ENCODE data around the gene CPD.
A peak's percentile ranks its signal among the peaks of the same experiment; 100 is the strongest.
"Not testable (repeated sequence)": the region's sequence is repeated elsewhere in the genome, so short reads cannot be mapped to it uniquely, and the experiment has no call there.

CPD gene

DNA sequence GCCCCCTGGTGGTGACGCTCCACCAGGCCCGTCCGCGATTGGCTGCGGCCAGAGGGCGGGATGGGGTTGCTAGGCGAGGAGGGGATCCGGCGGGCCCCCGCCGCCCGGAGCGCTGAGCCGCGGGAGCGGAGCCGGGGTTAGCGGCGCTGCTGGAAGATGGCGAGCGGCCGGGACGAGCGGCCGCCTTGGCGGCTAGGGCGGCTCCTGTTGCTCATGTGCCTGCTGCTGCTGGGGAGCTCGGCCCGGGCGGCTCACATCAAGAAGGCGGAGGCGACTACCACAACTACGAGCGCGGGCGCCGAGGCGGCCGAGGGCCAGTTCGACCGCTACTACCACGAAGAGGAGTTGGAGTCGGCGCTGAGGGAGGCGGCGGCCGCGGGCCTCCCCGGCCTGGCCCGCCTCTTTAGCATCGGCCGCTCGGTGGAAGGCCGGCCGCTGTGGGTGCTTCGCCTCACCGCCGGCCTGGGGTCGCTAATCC lies at the start of gene CPD:
CPD (plus strand) TSS at position 103 of the 478 bp plus-strand sequence; CDS start at position 157, 54 bp downstream.
- DNase-seq: peak; percentile 91

DNA sequence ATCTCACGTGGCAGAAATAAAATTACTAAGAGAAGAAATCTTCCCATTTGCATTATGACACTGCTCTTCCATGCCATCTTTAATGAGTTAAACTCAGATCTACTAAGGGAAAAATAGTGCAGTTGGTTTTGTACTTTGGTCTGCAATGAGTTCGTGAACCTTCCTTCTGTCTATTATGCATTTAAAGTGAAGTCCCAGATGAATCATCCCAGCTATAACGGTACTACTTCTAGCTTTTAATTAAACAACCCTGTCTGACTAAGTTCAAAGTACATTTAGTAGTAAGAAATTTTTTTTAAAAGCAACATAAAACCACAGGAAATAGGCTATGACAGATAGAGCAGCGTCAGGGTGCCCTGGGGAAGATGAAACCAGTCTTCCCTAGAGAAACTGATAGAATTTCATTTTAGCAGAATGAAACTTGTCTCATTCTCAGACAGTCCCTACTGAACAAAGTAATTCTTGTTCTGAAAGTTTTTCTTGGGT lies 46.6 kb upstream of the CPD start:
- DNase-seq: no peak

DNA sequence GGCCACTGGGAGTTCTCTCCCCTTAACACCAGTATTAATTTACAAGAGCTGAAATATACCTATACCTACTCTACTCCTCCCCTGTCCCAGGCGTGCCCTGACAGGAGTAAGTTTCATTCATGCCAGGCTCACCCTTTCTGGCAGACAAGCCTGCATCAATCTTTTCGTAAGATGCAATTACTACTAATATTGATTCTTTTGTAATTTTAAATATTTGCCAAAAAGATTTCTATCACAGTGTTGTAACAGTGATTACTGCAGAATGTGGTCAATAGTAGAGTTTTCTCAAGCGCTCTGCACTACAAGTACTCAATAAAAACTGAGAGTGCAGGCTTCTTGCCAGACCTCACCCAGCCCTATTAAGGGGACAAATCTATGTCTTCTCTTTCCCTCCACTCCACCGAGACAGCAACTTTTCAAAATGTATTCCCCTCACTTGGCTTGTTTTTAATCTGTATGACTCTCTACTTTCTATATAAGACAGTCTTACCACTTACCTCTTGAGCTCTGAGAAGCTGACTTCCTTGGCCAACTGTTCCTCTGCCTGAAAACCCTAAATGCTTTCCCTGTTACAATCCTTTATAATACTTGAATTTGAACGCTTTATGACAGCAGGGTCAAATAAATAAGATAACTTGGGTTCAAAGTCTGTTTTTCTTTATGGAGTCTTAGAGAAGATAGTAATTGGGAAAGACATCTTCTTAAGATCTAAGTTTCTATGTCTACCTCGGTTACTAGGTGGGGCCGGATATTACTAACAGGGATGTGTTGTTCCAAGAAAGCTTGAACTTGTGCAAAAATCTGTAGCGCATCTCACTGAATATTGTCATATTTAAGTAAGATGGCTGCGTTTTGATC lies 45.0 kb upstream of the CPD start, which contains the start of gene TMIGD1:
TMIGD1 (minus strand) TSS at position 555 of the 858 bp plus-strand sequence. CDS start 1,924 bp downstream, outside the sequence.
- no peak for DNase-seq

DNA sequence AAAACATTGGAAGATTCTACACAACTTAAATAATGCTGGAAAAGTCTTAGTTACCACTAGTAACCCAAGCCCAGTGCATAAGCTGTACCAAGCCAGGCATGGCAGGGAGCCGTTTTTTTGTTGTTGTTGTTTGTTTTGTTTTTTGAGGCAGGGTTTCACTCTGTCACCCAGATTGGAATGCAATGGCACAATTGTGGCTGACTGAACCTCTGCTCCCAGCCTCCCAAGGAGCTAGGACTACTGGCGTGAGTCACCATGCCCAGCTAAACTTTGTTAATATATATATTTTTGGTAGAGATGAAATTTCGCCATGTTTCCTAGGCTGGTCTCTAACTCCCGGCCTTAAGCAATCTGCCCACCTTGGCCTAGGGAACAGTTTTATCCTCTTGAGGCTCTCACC lies 44.3 kb upstream of the CPD start:
- DNase-seq: no peak

DNA sequence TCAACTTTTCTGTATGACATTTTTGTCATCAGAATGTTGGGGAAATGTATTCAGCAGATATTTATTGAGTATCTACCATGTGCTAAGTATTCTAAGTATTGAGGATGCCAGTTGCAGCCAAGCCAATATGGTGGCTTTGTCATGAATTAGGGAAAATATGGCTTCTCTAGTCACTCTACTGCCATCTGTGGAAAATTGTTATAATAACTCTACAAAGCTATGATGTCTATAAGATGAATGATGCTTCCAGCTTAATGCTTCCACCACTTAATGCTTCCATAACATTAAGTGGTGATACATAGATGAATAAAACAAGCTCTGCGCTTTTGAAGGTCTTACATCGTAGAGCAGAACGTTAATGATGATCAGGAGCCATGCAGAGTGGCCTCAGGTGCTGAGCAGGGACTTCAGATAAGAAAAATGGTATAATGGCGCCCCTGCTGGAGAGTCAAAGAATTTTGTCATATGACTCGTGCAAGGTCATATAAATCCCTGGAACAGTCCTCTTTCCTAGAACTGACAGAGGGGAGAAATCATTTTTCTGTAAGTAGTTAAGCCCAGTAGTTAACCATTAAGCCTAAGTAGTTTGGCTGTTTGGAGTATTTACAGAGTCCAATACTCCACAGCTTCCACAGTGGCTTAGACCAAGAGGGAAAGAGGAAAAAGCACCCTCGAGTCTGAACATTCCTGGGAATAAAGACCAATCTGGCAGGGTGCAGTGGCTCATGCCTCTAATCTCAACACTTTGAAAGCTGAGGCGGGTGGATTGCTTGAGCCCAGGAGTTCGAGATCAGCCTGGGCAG lies 42.2 kb upstream of the CPD start:
- DNase-seq: peak; percentile 94

DNA sequence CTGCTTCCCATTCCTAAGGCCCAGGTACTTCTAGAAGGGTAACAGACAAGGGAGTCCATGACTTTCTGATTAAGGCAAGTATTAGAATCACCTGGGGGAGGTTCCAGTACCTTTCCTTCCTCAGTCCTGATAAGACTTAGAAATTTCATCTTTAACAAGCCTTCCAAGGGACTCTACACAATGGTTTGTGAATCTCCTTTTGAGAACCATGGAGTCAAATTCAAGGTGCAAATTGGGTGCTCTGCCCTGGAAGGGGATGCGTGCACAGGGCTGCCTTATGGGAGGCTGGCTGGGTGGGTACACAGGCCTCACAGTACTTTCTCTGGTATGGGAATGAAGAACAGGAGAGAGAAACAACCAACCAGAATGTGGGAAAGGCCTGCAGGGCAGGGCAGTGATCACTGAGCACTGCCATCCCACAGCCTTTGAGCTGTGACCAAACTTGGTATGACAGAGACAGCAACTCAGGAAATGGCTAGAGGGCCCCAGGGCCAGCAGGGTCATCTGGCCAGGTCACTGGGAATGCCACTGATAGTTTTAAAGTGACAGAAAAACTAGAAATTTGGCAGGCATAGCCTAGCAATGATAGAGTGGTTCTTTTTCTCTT lies 41.2 kb upstream of the CPD start:
- DNase-seq: no peak

DNA sequence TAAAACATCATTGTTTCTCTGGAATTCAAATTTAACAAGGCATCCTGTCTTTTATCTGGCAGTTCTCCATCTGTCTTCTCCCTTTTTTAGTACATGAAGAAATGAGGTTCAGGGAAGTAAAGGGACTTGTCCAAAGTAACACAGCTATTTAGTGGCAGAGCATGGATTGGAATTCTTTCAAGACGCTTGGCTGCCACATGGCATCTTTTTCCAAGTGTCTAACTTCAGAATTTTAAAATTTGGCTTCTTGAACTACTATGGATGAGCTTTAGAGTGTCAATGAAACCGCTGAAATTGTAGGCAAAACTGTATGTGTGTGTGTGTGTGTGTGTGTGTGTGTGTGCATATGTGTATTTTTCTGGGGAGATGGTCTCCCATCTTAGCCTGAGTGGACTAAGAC lies 39.6 kb upstream of the CPD start:
- DNase-seq: no peak

DNA sequence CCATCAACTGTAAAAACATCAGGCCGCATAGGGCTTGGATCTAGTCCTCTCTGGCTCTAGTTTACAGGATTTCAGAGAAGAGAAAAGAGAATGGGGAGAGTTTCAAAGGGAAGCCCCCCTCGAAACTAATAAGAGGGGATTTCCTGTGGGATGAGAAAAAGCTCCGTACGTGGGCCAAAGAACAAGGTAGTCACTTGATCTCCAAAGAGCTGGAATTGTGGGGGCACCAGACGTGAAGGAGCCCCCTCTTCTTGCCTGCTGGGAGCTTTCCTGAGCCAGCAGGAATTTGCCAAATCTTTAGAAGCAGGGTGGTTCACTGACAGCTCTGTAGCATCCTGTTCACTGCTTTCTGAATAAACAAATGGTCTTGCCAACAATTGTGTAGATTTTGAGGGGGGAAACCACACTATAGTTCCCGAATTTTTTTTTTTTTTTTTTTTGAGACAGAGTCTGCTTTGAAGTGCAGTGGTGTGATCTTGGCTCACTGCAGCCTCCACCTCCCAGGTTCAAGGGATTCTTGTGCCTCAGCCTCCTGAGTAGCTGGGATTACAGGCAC lies 37.8 kb upstream of the CPD start:
- DNase-seq: no peak

DNA sequence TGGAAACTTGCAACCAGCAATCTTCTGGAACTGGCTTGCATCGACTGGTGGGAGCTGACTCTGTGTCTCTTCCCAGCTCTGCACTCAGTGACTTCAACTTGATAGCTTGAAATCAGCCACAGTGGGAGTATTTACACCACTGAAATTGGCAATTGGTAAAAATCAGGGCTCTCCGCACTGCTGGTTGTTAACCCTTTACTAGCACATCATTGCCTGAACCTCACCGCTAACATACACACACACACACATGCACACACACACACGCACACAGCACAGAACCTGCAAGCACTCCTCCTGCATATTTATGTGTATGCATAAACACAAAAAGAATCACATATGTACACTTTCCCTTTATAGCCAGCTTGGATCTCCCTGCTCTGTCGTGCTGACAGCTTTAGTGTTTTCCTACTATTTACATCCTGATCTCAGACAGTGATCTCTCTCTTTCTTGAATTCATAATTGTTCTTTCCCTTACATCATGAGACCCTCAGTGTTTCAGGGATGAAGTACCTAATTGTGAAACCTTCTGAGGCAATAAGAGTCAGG lies 37.0 kb upstream of the CPD start:
- DNase-seq: no peak

DNA sequence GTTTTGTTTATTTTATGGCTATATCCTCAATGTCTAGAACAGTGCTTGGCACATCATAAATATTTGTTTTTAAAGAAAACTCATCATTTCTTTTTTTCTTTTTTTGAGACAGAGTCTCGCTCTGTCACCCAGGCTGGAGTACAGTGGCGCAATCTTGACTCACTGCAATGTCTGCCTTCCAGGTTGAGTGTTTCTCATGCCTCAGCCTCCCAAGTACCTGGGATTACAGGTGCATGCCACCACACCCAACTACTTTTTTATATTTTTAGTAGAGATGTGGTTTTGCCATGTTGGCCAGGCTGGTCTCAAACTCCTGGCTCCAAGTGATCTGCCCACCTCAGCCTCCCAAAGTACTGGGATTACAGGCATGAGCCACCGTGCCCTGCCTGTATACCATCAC lies 35.5 kb upstream of the CPD start:
- DNase-seq: not testable (repeated sequence)

DNA sequence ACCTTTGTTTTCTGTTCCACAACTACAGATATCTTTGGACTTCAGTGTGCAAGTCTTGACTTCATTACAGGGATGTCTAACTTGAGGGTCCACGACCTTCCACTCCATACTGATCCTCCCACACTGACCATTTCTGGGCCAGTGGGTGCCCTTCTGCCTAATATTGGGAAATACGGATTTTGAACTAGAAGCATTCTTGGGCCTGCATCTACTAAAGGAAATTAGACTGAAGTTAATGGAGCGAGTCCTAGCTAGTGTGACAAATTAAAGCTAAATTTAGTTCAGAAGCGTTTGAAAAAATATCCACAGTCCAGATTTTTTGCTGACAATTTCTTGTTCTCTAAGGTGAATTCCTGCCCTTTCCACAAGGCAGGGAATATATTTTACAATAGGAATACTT lies 34.9 kb upstream of the CPD start:
- DNase-seq: no peak

DNA sequence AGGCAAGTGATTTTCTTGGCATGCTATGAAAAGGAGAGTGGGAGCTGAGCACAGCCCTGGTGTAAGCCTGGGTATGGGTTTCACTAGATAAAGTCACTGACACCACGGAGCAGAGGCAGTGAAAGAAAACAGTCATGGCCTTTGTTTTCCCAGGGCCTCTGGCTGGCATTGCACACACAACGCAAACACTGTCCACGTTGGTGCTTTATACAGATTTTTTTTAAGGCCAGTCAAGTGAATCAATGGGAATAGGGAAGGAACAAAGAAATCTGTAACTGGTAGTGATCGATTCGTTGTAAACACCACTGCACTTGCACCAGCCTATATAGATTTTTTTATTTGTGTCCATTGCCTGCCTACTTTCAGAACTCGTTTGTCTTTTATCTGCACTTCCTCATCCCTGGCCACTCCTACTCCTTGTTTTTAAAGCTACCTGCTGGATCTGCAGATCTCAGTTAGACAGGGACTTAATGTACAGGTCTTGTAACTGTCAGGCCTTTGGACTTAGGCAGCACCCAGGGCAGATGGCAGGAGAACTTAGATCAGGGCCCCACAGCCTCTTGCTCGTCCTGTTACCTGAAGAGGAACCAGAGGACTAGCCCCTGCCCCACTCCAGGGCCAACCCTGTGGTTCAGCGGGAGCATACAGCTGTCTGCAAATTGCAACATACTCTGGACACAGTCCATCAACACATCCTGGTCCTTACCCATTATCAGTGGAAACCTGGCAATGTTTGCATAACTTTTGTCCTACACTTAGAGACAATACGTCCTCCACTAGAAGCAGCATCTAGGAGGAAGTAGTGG lies 34.2 kb upstream of the CPD start:
- DNase-seq: peak; percentile 80

DNA sequence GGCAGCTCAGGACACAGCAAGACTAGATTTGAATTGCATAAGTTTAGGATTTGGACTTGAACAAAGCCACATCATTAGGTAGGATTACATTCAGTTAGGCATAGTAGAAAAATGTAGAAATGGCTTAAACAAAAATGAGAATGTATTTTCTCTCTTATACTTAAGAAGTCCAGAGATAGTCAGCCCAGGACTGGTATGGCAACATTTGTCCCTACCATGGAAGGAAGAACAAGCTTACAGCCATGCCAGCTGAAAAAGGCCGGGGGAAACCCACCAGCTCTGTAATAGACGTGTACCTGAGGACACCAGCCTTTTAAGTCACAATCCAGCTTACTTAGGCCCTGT lies 33.7 kb upstream of the CPD start:
- no peak for DNase-seq

DNA sequence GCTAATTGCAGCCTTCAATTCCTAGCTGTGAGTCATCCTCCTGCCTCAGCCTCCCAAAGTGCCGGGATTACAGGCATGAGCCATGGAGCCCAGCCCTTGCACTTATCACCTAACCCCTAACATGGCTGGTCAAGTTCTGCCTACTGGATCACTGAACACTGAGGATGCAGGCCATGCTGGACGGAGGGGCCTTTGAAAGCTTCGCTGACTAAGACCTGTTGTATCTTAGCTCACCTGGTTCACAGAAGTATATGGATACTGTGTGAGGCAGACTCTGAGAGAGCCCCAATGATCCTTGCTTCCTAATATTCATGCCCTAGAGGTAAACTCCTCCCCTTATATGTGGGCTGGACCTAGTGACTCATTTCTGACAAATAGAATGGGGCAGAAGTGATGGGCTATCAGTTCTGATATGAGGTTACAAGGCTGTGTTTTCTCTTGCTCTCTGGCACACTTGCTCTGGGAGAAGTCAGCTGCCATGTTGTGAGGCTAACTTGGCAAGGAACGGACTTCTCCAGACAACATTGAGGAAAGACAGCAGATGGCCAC lies 33.1 kb upstream of the CPD start:
- DNase-seq: no peak

DNA sequence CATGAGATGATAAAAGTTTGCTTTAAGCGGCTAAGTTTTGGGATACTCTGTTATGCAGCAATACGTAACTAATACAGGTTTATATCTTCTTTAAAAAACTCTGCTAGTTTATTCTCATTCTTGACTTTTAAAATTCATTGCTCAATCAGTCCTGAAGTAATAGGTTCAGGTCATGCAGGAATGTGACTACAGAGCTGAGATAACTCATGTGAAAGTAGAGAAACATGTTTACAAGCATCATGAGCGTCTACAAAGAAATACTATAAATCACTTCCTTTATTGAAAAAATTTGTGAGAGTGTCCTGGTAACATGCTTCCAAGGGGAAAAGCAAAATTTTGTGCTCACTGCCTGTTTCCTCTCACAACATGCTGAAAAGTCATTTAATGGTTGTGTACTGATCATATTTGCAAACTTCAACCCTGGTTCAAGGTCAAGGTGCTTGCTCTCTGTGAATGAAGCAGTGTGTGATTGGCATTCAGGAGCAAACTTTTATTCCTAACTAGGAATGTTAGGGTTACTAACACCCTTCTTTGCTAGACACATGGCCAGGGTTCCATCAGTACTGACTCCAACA lies 32.4 kb upstream of the CPD start:
- DNase-seq: no peak

DNA sequence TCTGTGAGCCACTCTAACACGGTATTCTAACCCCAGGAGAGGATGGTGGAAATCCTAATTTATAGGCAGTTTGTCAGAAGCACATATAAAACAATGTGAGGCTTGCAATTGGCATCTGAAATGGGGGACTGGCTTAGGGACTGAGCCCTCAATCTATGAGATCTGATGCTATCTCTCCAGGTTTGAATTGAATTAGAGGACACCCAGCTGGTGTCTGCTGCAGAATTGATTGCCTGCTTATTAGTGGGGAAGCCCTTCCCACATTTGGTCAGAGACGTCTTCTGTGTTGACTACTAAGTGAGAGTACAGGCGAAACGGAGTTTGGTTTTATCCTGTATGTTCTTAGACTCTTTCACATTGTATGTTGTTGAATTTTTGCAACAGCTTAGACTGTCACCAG lies 31.2 kb upstream of the CPD start:
- no peak for DNase-seq

DNA sequence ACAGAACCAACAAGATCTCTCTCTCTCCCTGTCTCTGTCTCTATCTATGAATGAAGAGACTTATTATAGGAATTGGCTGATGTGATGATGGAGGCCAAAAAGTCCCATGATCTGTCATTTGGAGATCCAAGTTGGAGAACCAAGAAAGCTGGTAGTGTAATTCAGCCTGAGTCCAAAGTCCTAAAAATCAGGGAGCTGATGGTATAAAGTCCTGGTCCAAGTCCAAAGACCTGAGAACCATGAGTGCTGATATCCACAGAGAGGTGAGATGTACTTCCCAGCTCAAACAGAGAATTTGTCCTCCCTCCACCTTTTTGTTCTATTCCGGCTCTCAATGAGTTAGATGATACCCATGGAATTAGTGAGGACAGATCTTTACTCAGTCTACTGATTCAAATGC lies 29.5 kb upstream of the CPD start:
- no peak for DNase-seq

DNA sequence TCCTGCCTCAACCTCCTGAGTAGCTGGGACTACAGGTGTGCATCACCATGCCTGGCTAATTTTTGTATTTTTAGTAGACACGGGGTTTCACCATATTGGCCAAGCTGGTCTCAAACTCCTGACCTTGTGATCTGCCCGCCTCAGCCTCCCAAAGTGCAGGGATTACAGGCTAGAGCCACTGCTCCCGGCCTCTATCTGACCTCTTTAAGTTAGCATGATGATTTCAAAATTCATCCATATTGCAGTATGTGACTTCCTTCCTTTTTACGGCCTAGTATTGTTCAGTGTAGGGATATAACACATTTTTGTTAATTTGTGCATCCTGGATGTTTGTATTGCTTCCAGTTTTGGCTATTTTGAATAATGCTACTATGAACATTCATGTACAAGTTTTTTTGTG lies 27.5 kb upstream of the CPD start:
- not testable (repeated sequence) for DNase-seq

DNA sequence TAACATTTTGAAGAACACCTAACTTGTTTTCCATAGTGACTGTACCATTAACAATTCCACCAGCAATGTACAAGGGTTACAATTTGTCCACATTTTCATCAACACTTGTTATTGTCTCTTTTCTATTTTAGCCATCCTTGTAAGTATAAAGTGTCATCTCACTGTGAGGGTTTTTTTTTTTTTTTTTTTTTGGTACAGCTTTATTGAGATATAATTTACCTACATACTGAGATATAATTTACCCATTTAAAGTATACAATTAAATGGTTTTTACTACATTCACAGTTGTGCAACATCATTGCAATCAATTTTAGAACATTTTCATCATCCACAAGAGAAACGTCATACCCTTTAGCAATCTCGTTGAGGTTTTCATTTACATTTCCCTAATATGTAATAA lies 27.0 kb upstream of the CPD start:
- no peak for DNase-seq

DNA sequence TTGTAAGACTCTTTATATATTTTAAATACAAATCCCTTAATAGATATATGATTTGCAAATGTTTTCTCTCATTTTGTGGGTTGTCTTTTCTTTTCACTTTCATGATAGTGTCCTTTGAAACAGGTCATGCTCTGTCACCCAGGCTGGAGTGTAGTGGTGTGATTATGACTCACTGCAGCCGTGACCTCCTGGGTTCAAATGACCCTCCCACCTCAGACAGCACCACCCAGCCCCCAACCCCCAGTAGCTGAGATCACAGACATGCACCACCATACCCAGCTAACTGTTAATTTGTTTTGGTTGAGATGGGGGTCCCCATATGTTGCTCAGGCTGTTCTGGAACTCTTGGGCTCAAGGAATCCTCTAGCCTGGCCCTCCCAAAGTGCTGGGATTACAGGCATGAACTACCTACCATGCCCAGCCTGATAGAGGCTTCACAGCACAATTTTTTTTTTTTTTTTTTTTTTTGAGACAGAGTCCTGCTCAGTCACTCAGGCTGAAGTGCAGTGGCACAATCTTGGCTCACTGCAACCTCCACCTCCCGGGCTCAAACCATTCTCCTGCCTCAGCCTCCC lies 26.4 kb upstream of the CPD start:
- DNase-seq: no peak

DNA sequence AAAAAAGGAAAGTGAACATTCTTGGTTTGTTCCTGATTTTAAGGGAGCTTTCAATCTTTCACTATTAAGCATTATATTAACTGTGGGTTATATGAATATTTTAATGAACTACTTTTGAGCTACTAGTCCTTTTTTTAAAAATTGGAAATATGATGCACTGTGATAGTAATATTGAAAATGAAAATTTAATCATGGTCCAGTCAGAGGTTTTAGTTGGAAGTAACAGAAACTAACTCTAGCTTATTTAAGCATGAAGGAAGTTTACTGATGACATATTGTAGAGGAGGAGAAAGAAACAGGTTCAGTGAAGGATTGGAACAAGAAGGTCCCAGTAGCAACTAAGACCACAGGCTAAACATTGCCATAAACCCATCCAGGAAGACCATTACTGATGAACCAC lies 24.0 kb upstream of the CPD start:
- no peak for DNase-seq
